ENCODE measurements around the gene CTSZ. TPM values are rescaled to one million over a fixed set of nuclear protein-coding genes. Genes with fewer than 3 reads are reported as not detected.
"Not testable (repeated sequence)": the region's sequence is repeated elsewhere in the genome, so short reads cannot be mapped to it uniquely, and the experiment has no call there.

CTSZ gene
- polyA plus RNA-seq, 3 donors, result 62.6 to 755 (median 86.4) TPM

DNA sequence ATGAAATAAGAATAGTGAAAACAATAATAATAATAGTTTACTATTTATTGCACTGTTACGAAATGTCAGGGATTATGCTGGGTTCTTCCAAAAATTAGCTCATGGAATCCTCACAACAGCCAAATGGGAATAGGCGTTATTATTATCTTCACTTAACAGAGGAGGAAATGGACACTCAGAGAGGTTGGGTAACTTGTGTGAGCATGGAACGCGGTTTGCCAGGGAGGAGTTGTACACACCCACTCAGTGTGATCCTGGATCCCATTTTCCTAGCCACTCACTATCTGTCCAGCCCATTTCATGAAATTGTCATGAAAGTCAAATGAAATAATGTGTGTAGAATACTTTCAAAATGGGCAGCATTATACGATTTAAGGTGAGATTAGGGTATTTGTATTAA lies 21.4 kb downstream of the CTSZ start:
- Histone ChIP-seq H3K27ac (ENCODE audit: low read depth in 1 of 2, low read length in 2 of 2) (no peak overlapping the region), H3K9ac (ENCODE audit: insufficient read depth, low read length, poor library complexity, severe bottlenecking) (no peak overlapping the region), H3K9me3 (replicated peaks in 1 of 2; ENCODE audit: control insufficient read depth in 1 of 2, insufficient read depth in 1 of 2, low read length in 2 of 2) (no peaks in the 10 kb centered on the region), H3K36me3 (replicated peaks in 1 of 2; ENCODE audit: control insufficient read depth in 1 of 2, insufficient read depth in 2 of 2, low read length in 2 of 2) (peaks cover 38 to 51% of the 10 kb centered on the region in 2 donors), H3K4me1 (ENCODE audit: control insufficient read depth in 1 of 2, insufficient read depth in 2 of 2, low read length in 2 of 2) (peaks cover 18 to 28% of the 10 kb centered on the region in 2 donors), H3K4me3 (replicated peaks in 1 of 3; ENCODE audit: low read depth in 2 of 3, low read length in 3 of 3) (no peak overlapping the region), H2AFZ (ENCODE audit: insufficient read depth, low read depth, low read length, poor library complexity, severe bottlenecking) (no peak overlapping the region), H3K4me2 (replicated peaks; ENCODE audit: extremely low read depth, low read length, poor library complexity, severe bottlenecking) (no peak overlapping the region), H3K27me3 (ENCODE audit: control insufficient read depth in 2 of 2, insufficient read depth in 2 of 2, low read length in 2 of 2) (no peaks in the 10 kb centered on the region), H3K79me2 (ENCODE audit: insufficient read depth, low read length) (peaks cover 55% of the 10 kb centered on the region), H4K20me1 (ENCODE audit: insufficient read depth, low read length) (peaks cover 70% of the 10 kb centered on the region)
- Mint-ChIP-seq H3K4me3 (no peak overlapping the region), H3K27ac (no peak overlapping the region), H3K36me3 (peaks cover 47 to 48% of the 10 kb centered on the region in 2 donors), H3K27me3 (ENCODE audit: low read depth in 3 of 3) (no peaks in the 10 kb centered on the region), H3K4me1 (peaks cover 28% of the 10 kb centered on the region), H3K9me3 (no peaks in the 10 kb centered on the region)
- no peak for DNase-seq
- intact Hi-C loops (cut with micrococcal nuclease), result loop anchor here in 1 of 2 donors (10.0 kb wide), 1 partner anchor 49 kb away; the partner anchor contains the start of gene ATP5F1E
- no CpG with 5 or more reads among the region's 5 CpGs for WGBS (ENCODE audit: insufficient coverage)
- no peak for TF ChIP-seq CTCF (IDR thresholded peaks at IDR 0.05)

GRCh38 chr20:58984691-58985090 lies 22.4 kb downstream of the CTSZ start:
- no peaks in the 10 kb centered on the region for H3K27me3 Mint-ChIP-seq (ENCODE audit: low read depth in 3 of 3)
- Histone ChIP-seq H3K4me2 (replicated peaks; ENCODE audit: extremely low read depth, low read length, poor library complexity, severe bottlenecking) (no peak overlapping the region), H3K9ac (ENCODE audit: insufficient read depth, low read length, poor library complexity, severe bottlenecking) (no peak overlapping the region), H3K27me3 (ENCODE audit: control insufficient read depth in 2 of 2, insufficient read depth in 2 of 2, low read length in 2 of 2) (no peaks in the 10 kb centered on the region), H3K36me3 (replicated peaks in 1 of 2; ENCODE audit: control insufficient read depth in 1 of 2, insufficient read depth in 2 of 2, low read length in 2 of 2) (peaks cover 32 to 42% of the 10 kb centered on the region in 2 donors), H3K9me3 (replicated peaks in 1 of 2; ENCODE audit: control insufficient read depth in 1 of 2, insufficient read depth in 1 of 2, low read length in 2 of 2) (no peaks in the 10 kb centered on the region), H2AFZ (ENCODE audit: insufficient read depth, low read depth, low read length, poor library complexity, severe bottlenecking) (no peak overlapping the region), H3K4me3 (replicated peaks in 1 of 3; ENCODE audit: low read depth in 2 of 3, low read length in 3 of 3) (no peak overlapping the region), H3K27ac (ENCODE audit: low read depth in 1 of 2, low read length in 2 of 2) (no peak overlapping the region), H3K4me1 (ENCODE audit: control insufficient read depth in 1 of 2, insufficient read depth in 2 of 2, low read length in 2 of 2) (peaks cover 20 to 32% of the 10 kb centered on the region in 2 donors), H4K20me1 (ENCODE audit: insufficient read depth, low read length) (peaks cover 61% of the 10 kb centered on the region), H3K79me2 (ENCODE audit: insufficient read depth, low read length) (peaks cover 55% of the 10 kb centered on the region)
- WGBS (ENCODE audit: insufficient coverage), result 93% methylated on average over 5 of the region's 6 CpGs
- intact Hi-C loops (cut with micrococcal nuclease), result loop anchor here (5.0 to 10.0 kb wide), 2 partner anchors 50 to 92 kb away; partner anchors contain the start of gene ATP5F1E (in 1 of the 2)
- no peak for DNase-seq
- H3K4me3 Mint-ChIP-seq, result no peak overlapping the region
- no peak for TF ChIP-seq CTCF (IDR thresholded peaks at IDR 0.05)
- no peak overlapping the region for H3K27ac Mint-ChIP-seq
- no peaks in the 10 kb centered on the region for H3K9me3 Mint-ChIP-seq
- peaks cover 31% of the 10 kb centered on the region for H3K4me1 Mint-ChIP-seq
- H3K36me3 Mint-ChIP-seq, result peaks cover 38 to 42% of the 10 kb centered on the region in 2 donors

DNA sequence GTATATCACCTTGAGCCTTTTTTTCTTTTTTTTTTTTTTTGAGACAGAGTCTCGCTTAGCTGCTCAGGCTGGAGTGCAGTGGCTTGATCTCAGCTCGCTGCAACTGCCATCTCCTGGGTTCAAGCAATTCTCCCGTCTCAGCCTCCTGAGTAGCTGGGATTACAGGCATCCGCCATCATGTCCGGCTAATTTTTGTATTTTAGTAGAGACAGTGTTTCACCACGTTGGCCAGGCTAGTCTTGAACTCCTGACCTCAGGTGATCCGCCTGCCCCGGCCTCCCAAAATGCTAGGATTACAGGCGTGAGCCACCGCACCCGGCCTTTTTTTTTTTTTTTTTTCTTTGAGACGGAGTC lies 24.0 kb downstream of the CTSZ start:
- not testable (repeated sequence) for H3K9me3 ChIP-seq (replicated peaks in 1 of 2; ENCODE audit: control insufficient read depth in 1 of 2, insufficient read depth in 1 of 2, low read length in 2 of 2); H3K27me3 Mint-ChIP-seq (ENCODE audit: low read depth in 3 of 3); H3K4me2 ChIP-seq (replicated peaks; ENCODE audit: extremely low read depth, low read length, poor library complexity, severe bottlenecking); H2AFZ ChIP-seq (ENCODE audit: insufficient read depth, low read depth, low read length, poor library complexity, severe bottlenecking); H3K27ac ChIP-seq (ENCODE audit: low read depth in 1 of 2, low read length in 2 of 2); H3K9ac ChIP-seq (ENCODE audit: insufficient read depth, low read length, poor library complexity, severe bottlenecking); H3K4me3 Mint-ChIP-seq; H3K27ac Mint-ChIP-seq; DNase-seq; H3K4me3 ChIP-seq (replicated peaks in 1 of 3; ENCODE audit: low read depth in 2 of 3, low read length in 3 of 3); H3K9me3 Mint-ChIP-seq; H3K27me3 ChIP-seq (ENCODE audit: control insufficient read depth in 2 of 2, insufficient read depth in 2 of 2, low read length in 2 of 2)
- H4K20me1 ChIP-seq (ENCODE audit: insufficient read depth, low read length), result peaks cover 45% of the 10 kb centered on the region
- peaks cover 17 to 26% of the 10 kb centered on the region in 2 donors for H3K36me3 ChIP-seq (replicated peaks in 1 of 2; ENCODE audit: control insufficient read depth in 1 of 2, insufficient read depth in 2 of 2, low read length in 2 of 2)
- WGBS (ENCODE audit: insufficient coverage), result 94% methylated on average over 3 of the region's 12 CpGs
- peaks cover 31% of the 10 kb centered on the region for H3K4me1 Mint-ChIP-seq
- H3K79me2 ChIP-seq (ENCODE audit: insufficient read depth, low read length), result peaks cover 55% of the 10 kb centered on the region
- peaks cover 22 to 26% of the 10 kb centered on the region in 2 donors for H3K36me3 Mint-ChIP-seq
- peaks cover 20 to 32% of the 10 kb centered on the region in 2 donors for H3K4me1 ChIP-seq (ENCODE audit: control insufficient read depth in 1 of 2, insufficient read depth in 2 of 2, low read length in 2 of 2)
- intact Hi-C loops (cut with micrococcal nuclease), result loop anchor here (5.0 to 10.0 kb wide), 2 partner anchors 52 to 91 kb away; partner anchors contain the start of gene ATP5F1E (in 1 of the 2)

All from CD14-positive monocyte (primary cell).